Endothelial cell of umbilical vein (primary cell): Measurements from ENCODE around the gene NCK2. TPM values are rescaled to one million over a fixed set of nuclear protein-coding genes. Genes with fewer than 3 reads are reported as not detected.
A peak's percentile ranks its signal among the peaks of the same experiment; 100 is the strongest.

Source experiments
- BruUV-seq: library from RNA; stranded (reverse); fragments of 400-500 nt; replicated peaks from 2 replicates; lab custom pipeline; 2021; lab: Mats Ljungman, UMichigan
- CTCF ChIA-PET: fragments of 300-600, 350-600 bp; sonication (Branson Sonifier 250); formaldehyde crosslinking; loops from one replicate; lab custom pipeline; 2021; ENCODE audit warnings: antibody characterized with exemption, inconsistent platforms; lab: Charles Lee
- POLR2A ChIA-PET: fragments of 300-600, 350-600 bp; sonication (Branson Sonifier 250); formaldehyde crosslinking; loops from one replicate; lab custom pipeline; 2021; ENCODE audit warnings: antibody characterized with exemption, inconsistent platforms; lab: Charles Lee
- DNase-seq: peaks from one replicate; pipeline ENCODE4 v3.0.0-alpha.2; 2011; ENCODE audit warnings: low read depth, low spot score
- FAIRE-seq: peaks from 2 replicates; lab custom pipeline; 2011; peaks lifted over from hg19 to GRCh38; lab: Jason Lieb, UNC
- H2AFZ ChIP-seq: 2 replicates; pipeline ENCODE4 v1.6.0; 2012; ENCODE audit warnings: low read depth, low read length, control low read depth, inconsistent platforms
- H3K27ac ChIP-seq: 2 replicates; pipeline ENCODE4 v1.5.1; 2011; ENCODE audit warnings: low read depth, mild to moderate bottlenecking, control low read depth, low read length, moderate library complexity; ENCODE audit not compliant: insufficient read depth
- H3K27me3 ChIP-seq, 2 experiments: 2 replicates each; pipeline versions ENCODE4 v1.6.0 to v1.6.1; 2011; ENCODE audit warnings: low read length in 2 of 2, mixed read lengths in 1 of 2; ENCODE audit not compliant: control insufficient read depth in 2 of 2, insufficient read depth in 2 of 2
- H3K36me3 ChIP-seq, 2 experiments: 2 replicates in 1 of 2; 3 replicates in 1 of 2; pipeline ENCODE4 v1.5.1; 2011; ENCODE audit warnings: low read length in 2 of 2, mild to moderate bottlenecking in 1 of 2, moderate library complexity in 1 of 2; ENCODE audit not compliant: control insufficient read depth in 2 of 2, insufficient read depth in 2 of 2; ENCODE audit errors: extremely low read depth in 1 of 2
- H3K4me1 ChIP-seq: 3 replicates; pipeline ENCODE4 v1.5.1; 2011; ENCODE audit warnings: mild to moderate bottlenecking, low read length; ENCODE audit not compliant: control insufficient read depth, insufficient read depth; ENCODE audit errors: extremely low read depth
- H3K4me2 ChIP-seq: 2 replicates; pipeline ENCODE4 v1.6.1; 2011; ENCODE audit warnings: low read length, control low read depth, mixed read lengths; ENCODE audit not compliant: insufficient read depth
- H3K4me3 ChIP-seq, 3 experiments: fragments of 200-600 bp in 1 of 3; sonication (generic), shearing (Covaris generic) in 1 of 3; replicated peaks in 1 of 3; 2 replicates each; pipeline ENCODE4 v1.5.1; 2011 to 2016; ENCODE audit warnings: control low read depth in 3 of 3, low read length in 3 of 3, mild to moderate bottlenecking in 2 of 3, inconsistent platforms in 1 of 3, low read depth in 1 of 3, moderate library complexity in 1 of 3; ENCODE audit not compliant: insufficient read depth in 1 of 3
- H3K79me2 ChIP-seq: 2 replicates; pipeline ENCODE4 v1.6.0; 2012; ENCODE audit warnings: low read length, inconsistent platforms; ENCODE audit not compliant: control insufficient read depth, insufficient read depth
- H3K9ac ChIP-seq: replicated peaks from 2 replicates; pipeline ENCODE3; 2011; ENCODE audit warnings: low read length, control low read depth; ENCODE audit not compliant: insufficient read depth; ENCODE audit errors: extremely low read depth
- H3K9me1 ChIP-seq: replicated peaks from 3 replicates; pipeline ENCODE4 v1.6.0; 2011; ENCODE audit warnings: mild to moderate bottlenecking, low read length; ENCODE audit not compliant: control insufficient read depth, insufficient read depth; ENCODE audit errors: extremely low read depth
- H3K9me3 ChIP-seq: replicated peaks from 2 replicates; pipeline ENCODE4 v1.5.1; 2012; ENCODE audit warnings: low read length, inconsistent platforms; ENCODE audit not compliant: control insufficient read depth, insufficient read depth
- H4K20me1 ChIP-seq: replicated peaks from 2 replicates; pipeline ENCODE3; 2011; ENCODE audit warnings: mild to moderate bottlenecking, low read length; ENCODE audit not compliant: control insufficient read depth, insufficient read depth; ENCODE audit errors: extremely low read depth
- CTCF ChIP-seq, 2 donors: IDR thresholded peaks; 1 replicate in 1 of 2; 2 replicates in 1 of 2; pipeline ENCODE4 v1.5.1; 2011; ENCODE audit warnings: low read length in 2 of 2, mild to moderate bottlenecking in 2 of 2, moderate library complexity in 2 of 2, control low read depth in 1 of 2, inconsistent platforms in 1 of 2, low read depth in 1 of 2; ENCODE audit not compliant: insufficient read depth in 1 of 2; ENCODE audit errors: extremely low read depth in 1 of 2
- EZH2 ChIP-seq: IDR thresholded peaks from 2 replicates; pipeline ENCODE4 v1.6.1; 2012; ENCODE audit warnings: borderline replicate concordance, low read depth, mild to moderate bottlenecking, moderate library complexity, low read length, inconsistent platforms; ENCODE audit not compliant: severe bottlenecking
- FOS ChIP-seq: IDR thresholded peaks from 2 replicates; pipeline ENCODE4 v1.6.1; 2011; ENCODE audit warnings: mild to moderate bottlenecking, low read length, moderate library complexity, borderline replicate concordance; ENCODE audit not compliant: insufficient read depth
- GATA2 ChIP-seq: IDR thresholded peaks from 2 replicates; pipeline ENCODE4 v1.7.0; 2011; ENCODE audit warnings: low read depth, mild to moderate bottlenecking, moderate library complexity, mixed read lengths, low read length; ENCODE audit not compliant: insufficient read length, insufficient read depth
- JUN ChIP-seq: IDR thresholded peaks from 2 replicates; pipeline ENCODE4 v1.6.1; 2011; ENCODE audit warnings: borderline replicate concordance, low read depth; ENCODE audit not compliant: insufficient read length, insufficient read depth
- MAX ChIP-seq: IDR thresholded peaks from 2 replicates; pipeline ENCODE4 v1.6.1; 2011; ENCODE audit not compliant: insufficient read depth, insufficient read length
- MYC ChIP-seq: IDR thresholded peaks from one replicate; pipeline ENCODE4 v1.6.1; 2011; ENCODE audit warnings: mild to moderate bottlenecking, low read depth, low read length
- POLR2A ChIP-seq: IDR thresholded peaks from 2 replicates; pipeline ENCODE4 v1.6.1; 2012; ENCODE audit warnings: low read depth, mild to moderate bottlenecking, control low read depth, low read length
- POLR2AphosphoS5 ChIP-seq: IDR thresholded peaks from 2 replicates; pipeline ENCODE4 v1.6.1; 2012; ENCODE audit warnings: low read depth, mild to moderate bottlenecking, control low read depth, low read length, moderate library complexity; ENCODE audit not compliant: insufficient read depth
- dilution Hi-C: fragments of 300-500 bp; cut with MboI; formaldehyde crosslinking; loops from one replicate; pipeline ENCODE4 v1.15.0; 2019; ENCODE audit warnings: low sequenced_read_pairs; ENCODE audit not compliant: extremely low pct_ligation_motif_present
- intact Hi-C: fragments of 100-400 bp; cut with micrococcal nuclease; formaldehyde crosslinking; loops from one replicate; pipeline ENCODE4 v1.10.0; 2022
- polyA plus RNA-seq, 4 experiments: library from polyadenylated mRNA; depleted of rRNA in 3 of 4; stranded (reverse) in 3 of 4; unstranded in 1 of 4; fragments of >200 nt; gene quantifications; 2 replicates each; pipeline versions ENCODE4 v1.2.1 to v1.2.3, GENCODE V29; 2011 to 2012; ENCODE audit warnings: missing spikeins in 1 of 4
- total RNA-seq: library from RNA; stranded (reverse); gene quantifications from 2 replicates; pipeline ENCODE4 v1.2.3, GENCODE V29; 2021

The NCK2 gene
- total and polyA plus RNA-seq, 2 donors (not counting 3 experiments of a cell fraction or from before 2014, with no cell fraction given): 23.8 to 39.1 TPM

- Histone ChIP-seq H3K36me3 (peaks cover 0 to 2% of the 10 kb centered on the region in 2 experiments), H3K27ac (no peak overlapping the region), H3K9me1 (no peaks in the 10 kb centered on the region), H3K4me1 (peaks cover 20% of the 10 kb centered on the region), H3K79me2 (peaks cover 68% of the 10 kb centered on the region), H3K9ac (no peak overlapping the region), H3K4me2 (no peak overlapping the region), H2AFZ (no peak overlapping the region), H4K20me1 (peaks cover 9% of the 10 kb centered on the region), H3K9me3 (no peaks in the 10 kb centered on the region), H3K4me3 (no peak overlapping the region), H3K27me3 (no peaks in the 10 kb centered on the region)
- intact Hi-C loops (no loop called here), dilution Hi-C loops (no loop called here)
- no TSS peak for BruUV-seq
- FAIRE-seq (no peak), DNase-seq (peak; percentile 58)
- POLR2A ChIA-PET: no interaction called here
- CTCF ChIA-PET: no interaction called here
- no peak for TF ChIP-seq MAX
- TF ChIP-seq POLR2A: no peak
- TF ChIP-seq GATA2: no peak
- TF ChIP-seq MYC: no peak
- TF ChIP-seq JUN: no peak
- TF ChIP-seq EZH2: no peak
- TF ChIP-seq FOS: no peak
- TF ChIP-seq POLR2AphosphoS5: no peak
- TF ChIP-seq CTCF (IDR thresholded peaks at IDR 0.05; ENCODE audit: extremely low read depth in 1 of 2, insufficient read depth in 1 of 2, low read depth in 1 of 2, low read length in 2 of 2): no peak
These were observed 55.5 kb downstream of the NCK2 start for GRCh38 chr2:105800036-105800713.
